ENCODE measurements around the gene CEP41. TPM values are rescaled to one million over a fixed set of nuclear protein-coding genes. Genes with fewer than 3 reads are reported as not detected.
A peak's percentile ranks its signal among the peaks of the same experiment; 100 is the strongest.
"Not testable (repeated sequence)": the region's sequence is repeated elsewhere in the genome, so short reads cannot be mapped to it uniquely, and the experiment has no call there.

CEP41 gene
- total RNA-seq, 2 donors from 2014 or later: 3.2 to 6.0 TPM

- Mint-ChIP-seq H3K27ac (no peak overlapping the region), H3K4me3 (no peak overlapping the region), H3K36me3 (ENCODE audit: low read depth) (peaks cover 2% of the 10 kb centered on the region), H3K27me3 (peaks cover 36% of the 10 kb centered on the region), H3K4me1 (peaks cover 3% of the 10 kb centered on the region)
- no peaks in the 10 kb centered on the region for H3K9me3 ChIP-seq (ENCODE audit: control insufficient read depth, low read length, poor library complexity, severe bottlenecking)
- ATAC-seq (no peak), DNase-seq (no peak)
Observed at GRCh38 chr7:130476297-130477150, 35.7 kb upstream of the CEP41 start.

GRCh38 chr7:130475776-130476175, 35.0 kb upstream of the CEP41 start:
- Mint-ChIP-seq H3K4me1 (peaks cover 3% of the 10 kb centered on the region), H3K4me3 (no peak overlapping the region), H3K27me3 (peaks cover 42% of the 10 kb centered on the region), H3K36me3 (ENCODE audit: low read depth) (peaks cover 2% of the 10 kb centered on the region), H3K27ac (no peak overlapping the region)
- no peaks in the 10 kb centered on the region for H3K9me3 ChIP-seq (ENCODE audit: control insufficient read depth, low read length, poor library complexity, severe bottlenecking)
- ATAC-seq (no peak), DNase-seq (no peak)

GRCh38 chr7:130473876-130474275, 33.1 kb upstream of the CEP41 start:
- Mint-ChIP-seq H3K4me3 (no peak overlapping the region), H3K27me3 (peaks cover 42% of the 10 kb centered on the region), H3K36me3 (ENCODE audit: low read depth) (no peaks in the 10 kb centered on the region), H3K4me1 (peaks cover 3% of the 10 kb centered on the region), H3K27ac (no peak overlapping the region)
- ATAC-seq (no peak), DNase-seq (no peak)
- H3K9me3 ChIP-seq (ENCODE audit: control insufficient read depth, low read length, poor library complexity, severe bottlenecking): no peaks in the 10 kb centered on the region

- Mint-ChIP-seq H3K27me3 (peaks cover 46% of the 10 kb centered on the region), H3K36me3 (ENCODE audit: low read depth) (peaks cover 2% of the 10 kb centered on the region), H3K27ac (no peak overlapping the region), H3K4me1 (peaks cover 3% of the 10 kb centered on the region), H3K4me3 (no peak overlapping the region)
- ATAC-seq (no peak), DNase-seq (no peak)
- no peaks in the 10 kb centered on the region for H3K9me3 ChIP-seq (ENCODE audit: control insufficient read depth, low read length, poor library complexity, severe bottlenecking)
Observed at GRCh38 chr7:130473289-130473688, 32.5 kb upstream of the CEP41 start.

GRCh38 chr7:130471974-130472373, 31.2 kb upstream of the CEP41 start:
- Mint-ChIP-seq H3K4me3 (no peak overlapping the region), H3K36me3 (ENCODE audit: low read depth) (peaks cover 3% of the 10 kb centered on the region), H3K4me1 (peaks cover 3% of the 10 kb centered on the region), H3K27ac (no peak overlapping the region), H3K27me3 (peaks cover 47% of the 10 kb centered on the region)
- no peaks in the 10 kb centered on the region for H3K9me3 ChIP-seq (ENCODE audit: control insufficient read depth, low read length, poor library complexity, severe bottlenecking)
- ATAC-seq: no peak
- DNase-seq: no peak

- Mint-ChIP-seq H3K36me3 (ENCODE audit: low read depth) (peaks cover 5% of the 10 kb centered on the region), H3K27me3 (peaks cover 44% of the 10 kb centered on the region), H3K4me3 (no peak overlapping the region), H3K4me1 (no peaks in the 10 kb centered on the region), H3K27ac (peak overlapping the region; percentile 2)
- no peak for DNase-seq
- ATAC-seq: no peak
- H3K9me3 ChIP-seq (ENCODE audit: control insufficient read depth, low read length, poor library complexity, severe bottlenecking): no peaks in the 10 kb centered on the region
Observed at GRCh38 chr7:130468612-130469011, 27.8 kb upstream of the CEP41 start.

GRCh38 chr7:130463553-130464434, 23.0 kb upstream of the CEP41 start:
- H3K9me3 ChIP-seq (ENCODE audit: control insufficient read depth, low read length, poor library complexity, severe bottlenecking): no peaks in the 10 kb centered on the region
- H3K4me1 Mint-ChIP-seq: no peaks in the 10 kb centered on the region
- ATAC-seq (no peak), DNase-seq (no peak)
- peaks cover 21% of the 10 kb centered on the region for H3K27me3 Mint-ChIP-seq
- H3K4me3 Mint-ChIP-seq: no peak overlapping the region
- peaks cover 5% of the 10 kb centered on the region for H3K36me3 Mint-ChIP-seq (ENCODE audit: low read depth)
- no peak overlapping the region for H3K27ac Mint-ChIP-seq

- Mint-ChIP-seq H3K4me3 (no peak overlapping the region), H3K27ac (no peak overlapping the region), H3K27me3 (peaks cover 16% of the 10 kb centered on the region), H3K4me1 (no peaks in the 10 kb centered on the region), H3K36me3 (ENCODE audit: low read depth) (peaks cover 2% of the 10 kb centered on the region)
- ATAC-seq: no peak
- no peak for DNase-seq
- H3K9me3 ChIP-seq (ENCODE audit: control insufficient read depth, low read length, poor library complexity, severe bottlenecking): no peaks in the 10 kb centered on the region
Observed at GRCh38 chr7:130461272-130461671, 20.5 kb upstream of the CEP41 start.

GRCh38 chr7:130458257-130458656, 17.4 kb upstream of the CEP41 start:
- H3K9me3 ChIP-seq (ENCODE audit: control insufficient read depth, low read length, poor library complexity, severe bottlenecking): no peaks in the 10 kb centered on the region
- ATAC-seq (peak; percentile 57), DNase-seq (no peak)
- Mint-ChIP-seq H3K36me3 (ENCODE audit: low read depth) (no peaks in the 10 kb centered on the region), H3K27ac (no peak overlapping the region), H3K4me3 (peak overlapping the region; percentile 9), H3K27me3 (no peaks in the 10 kb centered on the region), H3K4me1 (no peaks in the 10 kb centered on the region)

GRCh38 chr7:130454959-130455358, 14.1 kb upstream of the CEP41 start:
- H3K4me1 Mint-ChIP-seq: no peaks in the 10 kb centered on the region
- H3K27me3 Mint-ChIP-seq: peaks cover 7% of the 10 kb centered on the region
- no peak overlapping the region for H3K27ac Mint-ChIP-seq
- no peak overlapping the region for H3K4me3 Mint-ChIP-seq
- H3K36me3 Mint-ChIP-seq (ENCODE audit: low read depth): no peaks in the 10 kb centered on the region
- no peak for DNase-seq
- no peak for ATAC-seq
- H3K9me3 ChIP-seq (ENCODE audit: control insufficient read depth, low read length, poor library complexity, severe bottlenecking): no peaks in the 10 kb centered on the region

- ATAC-seq (no peak), DNase-seq (no peak)
- H3K36me3 Mint-ChIP-seq (ENCODE audit: low read depth): no peaks in the 10 kb centered on the region
- peaks cover 7% of the 10 kb centered on the region for H3K27me3 Mint-ChIP-seq
- H3K4me1 Mint-ChIP-seq: no peaks in the 10 kb centered on the region
- H3K4me3 Mint-ChIP-seq: no peak overlapping the region
- H3K9me3 ChIP-seq (ENCODE audit: control insufficient read depth, low read length, poor library complexity, severe bottlenecking): no peaks in the 10 kb centered on the region
- H3K27ac Mint-ChIP-seq: no peak overlapping the region
Observed at GRCh38 chr7:130452951-130453350, 12.1 kb upstream of the CEP41 start.

- H3K27me3 Mint-ChIP-seq; H3K4me1 Mint-ChIP-seq; H3K27ac Mint-ChIP-seq; H3K36me3 Mint-ChIP-seq (ENCODE audit: low read depth); H3K9me3 ChIP-seq (ENCODE audit: control insufficient read depth, low read length, poor library complexity, severe bottlenecking); H3K4me3 Mint-ChIP-seq; ATAC-seq; DNase-seq: not testable (repeated sequence)
Observed at GRCh38 chr7:130451344-130451743, 10.5 kb upstream of the CEP41 start.

GRCh38 chr7:130446259-130446658, 5.4 kb upstream of the CEP41 start:
- no peak for DNase-seq
- ATAC-seq: no peak
- H3K9me3 ChIP-seq (ENCODE audit: control insufficient read depth, low read length, poor library complexity, severe bottlenecking): no peaks in the 10 kb centered on the region
- Mint-ChIP-seq H3K36me3 (ENCODE audit: low read depth) (no peaks in the 10 kb centered on the region), H3K27me3 (peaks cover 14% of the 10 kb centered on the region), H3K27ac (no peak overlapping the region), H3K4me3 (no peak overlapping the region), H3K4me1 (peaks cover 10% of the 10 kb centered on the region)
